Stimulated activated CD4-positive, alpha-beta T cell treated with anti-CD3 and anti-CD28 coated beads, Interleukin-4, amount 100 ng/mL, for 48 hours (primary cell): ENCODE results near the gene BDNF.

Experiments used
- DNase-seq, 2 donors: peaks; one replicate each; pipeline ENCODE4 v3.0.0-alpha.2; 2020; ENCODE audit warnings: low read depth in 2 of 2

Gene BDNF

GRCh38 chr11:27705873-27706820 lies 5.9 kb upstream of the BDNF start:
- no peak for DNase-seq

GRCh38 chr11:27703481-27703880 lies 3.2 kb upstream of the BDNF start:
- no peak for DNase-seq

DNA sequence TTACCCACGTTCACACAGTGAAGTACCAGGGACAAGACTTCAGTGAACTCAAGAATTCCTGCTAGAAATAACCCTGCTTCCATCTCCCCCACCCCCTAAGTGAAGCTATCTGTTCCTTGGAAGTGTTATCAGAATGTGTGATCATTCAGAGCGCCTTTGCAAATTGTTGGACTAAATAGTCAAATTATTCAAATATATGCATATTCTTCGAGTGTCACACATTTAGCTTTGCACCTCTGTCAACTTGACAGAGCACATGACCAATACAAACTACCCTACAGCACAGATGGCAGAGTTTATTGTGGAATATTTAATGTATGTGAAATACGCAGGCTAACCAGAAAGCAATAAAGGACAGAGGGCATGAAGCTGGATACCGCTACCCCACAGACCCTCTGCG lies 2.6 kb upstream of the BDNF start:
- no peak for DNase-seq

DNA sequence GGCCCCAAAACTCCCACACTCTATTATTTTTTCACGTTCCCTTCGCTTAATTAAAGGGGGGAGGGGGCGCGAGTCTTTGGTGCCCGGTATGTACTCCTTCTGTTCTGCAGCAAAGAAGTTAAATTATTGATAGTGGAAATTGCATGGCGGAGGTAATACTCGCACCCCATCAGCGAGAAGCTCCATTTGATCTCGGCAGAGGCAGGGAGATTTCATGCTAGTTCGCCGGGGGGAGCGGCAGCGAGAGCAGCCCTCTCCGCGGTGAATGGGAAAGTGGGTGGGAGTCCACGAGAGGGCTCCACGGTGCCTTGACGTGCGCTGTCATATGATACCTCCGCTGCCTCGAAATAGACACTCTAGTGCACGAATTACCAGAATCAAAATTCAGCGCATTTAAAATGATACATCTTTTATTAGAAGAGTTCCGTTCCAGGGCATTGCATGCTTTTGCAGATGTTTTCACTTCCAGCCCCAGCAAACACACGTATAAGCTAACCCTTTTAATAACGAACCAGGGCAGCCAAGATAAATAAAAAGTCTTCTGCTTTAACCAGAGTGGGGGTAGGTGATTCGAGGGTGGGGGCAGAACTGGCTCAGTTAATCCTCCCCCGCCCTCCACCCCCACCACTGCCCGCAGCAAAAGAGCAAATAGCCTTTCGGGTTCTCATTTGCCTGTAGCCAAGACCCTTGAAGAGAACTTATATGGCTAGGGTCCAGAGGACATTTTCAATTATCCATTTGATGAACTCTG lies 1.3 kb upstream of the BDNF start:
- no peak for DNase-seq

GRCh38 chr11:27699926-27700350 lies 317 bp downstream of the BDNF start:
- DNase-seq, result no peak

DNA sequence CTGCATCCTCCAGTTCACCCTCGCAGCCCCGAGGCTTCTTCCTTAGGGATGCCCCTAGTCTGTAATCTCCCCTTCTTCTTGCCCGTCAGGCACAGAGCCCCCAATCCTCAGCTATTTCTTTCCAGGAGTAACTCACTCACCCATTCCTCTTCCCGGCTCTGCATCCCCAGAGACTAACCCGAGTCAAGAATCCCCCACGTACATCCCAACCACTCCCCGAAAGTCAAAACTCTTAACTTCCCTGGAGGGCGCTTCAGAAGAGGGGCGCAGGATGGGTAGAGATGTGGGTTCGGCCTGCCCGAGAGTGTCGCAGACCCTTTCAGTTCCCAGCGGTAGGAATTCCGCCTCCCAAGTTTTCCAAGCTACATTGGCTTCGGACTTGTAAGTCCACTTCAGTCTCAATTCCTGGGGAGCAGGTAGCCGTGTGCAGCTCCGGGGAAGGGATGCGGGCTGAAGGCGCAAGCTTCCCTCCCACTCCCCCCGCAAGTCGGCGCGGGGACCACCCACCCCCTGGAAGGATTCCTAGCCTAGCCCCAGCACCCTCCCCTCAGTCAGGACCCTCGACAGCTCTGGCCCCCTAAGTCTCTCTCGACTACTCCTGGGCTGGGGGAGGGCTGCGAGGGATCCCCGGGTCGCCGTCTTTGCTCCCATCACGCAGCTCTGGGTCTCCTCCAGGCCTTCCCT lies 871 bp downstream of the BDNF start:
- DNase-seq, result no peak

DNA sequence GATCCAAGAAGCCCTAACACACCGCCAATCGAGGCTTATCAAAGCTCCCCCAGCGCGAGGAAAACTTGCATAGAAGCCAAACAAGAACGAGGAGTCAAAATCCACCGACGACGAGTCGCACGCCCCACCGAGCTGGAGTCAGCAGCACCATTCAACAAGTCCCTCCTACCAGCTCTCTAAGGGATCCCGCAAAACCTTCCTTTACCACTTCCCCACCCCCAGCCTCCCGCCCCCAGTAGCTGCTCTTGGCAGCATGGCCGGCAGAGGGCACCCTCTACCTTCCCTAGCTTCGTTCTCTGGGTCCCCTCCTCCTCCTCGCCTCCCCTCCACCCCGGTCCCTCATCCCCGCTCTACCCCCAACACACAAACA lies 1.4 kb downstream of the BDNF start:
- DNase-seq, result peak; percentile 69 to 71

DNA sequence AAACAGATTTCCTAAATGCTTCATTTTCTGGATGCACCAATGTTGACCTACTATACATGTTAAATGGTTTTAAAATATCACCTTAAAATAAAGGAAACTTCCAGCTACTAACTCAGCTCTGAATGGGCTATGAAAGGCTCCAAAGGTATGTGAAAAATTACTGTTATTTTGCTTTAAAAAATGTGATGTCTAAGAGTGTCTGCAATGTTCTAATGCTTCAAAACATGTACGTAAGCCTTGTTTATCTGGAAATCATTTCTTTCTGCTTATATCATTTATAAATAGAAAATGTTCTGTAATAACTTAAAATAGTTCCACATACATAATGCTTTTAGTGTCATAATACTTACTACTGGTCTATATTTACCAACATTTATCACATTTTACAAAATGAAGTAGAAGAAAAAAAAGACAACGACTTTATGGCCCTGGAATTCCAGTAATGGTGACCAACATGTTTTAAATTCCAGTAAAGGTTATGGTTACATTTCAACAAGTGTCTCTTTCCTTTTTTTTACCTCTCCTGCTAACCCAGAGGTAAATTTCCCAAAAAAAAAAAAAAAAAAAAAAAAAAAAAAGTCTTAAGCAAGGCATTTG lies 2.5 kb downstream of the BDNF start:
- no peak for DNase-seq

DNA sequence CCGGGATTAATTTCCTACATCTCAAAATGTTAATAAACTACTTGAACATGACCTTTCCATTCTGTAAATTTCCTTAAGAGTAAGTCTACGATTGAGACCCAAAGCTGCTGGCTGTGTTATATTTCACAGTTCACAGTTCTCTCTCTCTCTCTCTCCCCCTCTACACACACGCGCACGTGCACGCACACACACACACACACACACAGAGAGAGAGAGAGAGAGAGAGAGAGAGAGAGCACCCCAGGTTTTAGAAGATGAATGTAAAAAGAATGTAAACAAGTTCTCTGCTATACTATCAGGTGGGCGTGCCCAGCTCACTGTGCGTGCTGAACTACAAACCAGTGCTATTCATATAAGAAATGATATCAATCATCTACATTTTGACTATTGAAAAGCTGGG lies 3.3 kb downstream of the BDNF start:
- DNase-seq, result no peak

DNA sequence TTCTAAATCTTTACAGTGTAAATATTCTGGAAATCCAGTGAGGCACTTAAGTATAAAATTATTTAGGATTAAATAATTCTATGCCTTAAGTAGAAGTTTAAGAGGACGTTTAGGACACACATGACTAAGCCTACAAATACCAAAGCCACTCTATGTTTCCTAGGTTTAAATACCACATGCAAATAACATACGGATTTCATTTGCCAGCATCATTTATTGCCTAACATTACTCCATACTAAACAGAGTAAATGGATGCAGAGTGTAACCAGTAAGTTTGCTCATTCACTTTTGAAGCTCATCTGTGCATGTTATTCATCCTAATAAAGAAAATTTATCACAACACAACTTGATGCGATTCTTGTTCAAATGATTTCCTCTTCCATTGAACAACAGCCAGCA lies 4.1 kb downstream of the BDNF start:
- no peak for DNase-seq

GRCh38 chr11:27694992-27695391 lies 5.3 kb downstream of the BDNF start:
- DNase-seq, result no peak

GRCh38 chr11:27693398-27693797 lies 6.9 kb downstream of the BDNF start:
- no peak for DNase-seq

- DNase-seq, result no peak
These were observed 7.5 kb downstream of the BDNF start for GRCh38 chr11:27692781-27693180.

DNA sequence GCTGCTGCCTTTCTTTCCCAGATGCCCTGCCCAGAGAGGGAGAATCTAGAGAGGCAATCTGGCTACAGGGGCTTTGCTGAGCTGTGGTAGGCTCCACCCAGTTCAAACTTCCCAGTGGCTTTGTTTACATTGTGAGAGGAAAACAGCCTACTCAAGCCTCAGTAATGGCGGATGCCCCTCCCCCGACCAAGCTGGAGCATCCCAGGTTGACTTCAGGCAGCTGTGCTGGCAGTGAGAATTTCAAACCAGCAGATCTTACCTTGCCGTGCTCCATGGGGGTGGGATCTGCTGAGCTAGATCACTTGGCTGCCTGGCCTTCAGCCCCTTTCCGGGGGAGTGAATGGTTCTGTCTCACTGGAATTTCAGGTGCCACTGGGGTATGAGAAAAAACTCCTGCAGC lies 12.2 kb downstream of the BDNF start:
- DNase-seq, result no peak

DNA sequence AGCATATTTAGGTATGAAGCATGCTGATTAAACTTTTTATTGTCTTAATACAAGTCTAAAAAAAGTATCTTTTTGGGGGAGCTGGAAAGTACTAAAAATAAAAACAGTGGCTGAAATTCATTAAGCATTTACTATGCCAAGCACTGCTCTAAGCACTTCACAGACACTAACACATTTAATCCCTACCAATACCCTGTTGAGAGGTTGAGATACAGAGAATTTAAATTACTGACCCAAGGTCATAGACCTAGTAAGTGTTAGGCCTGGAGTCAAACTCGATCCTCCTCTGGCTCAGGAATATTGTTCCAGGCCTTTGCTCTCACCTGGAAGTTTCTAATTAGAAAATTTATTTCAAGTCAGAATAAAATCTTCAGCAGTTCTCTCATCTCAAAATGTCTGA lies 18.6 kb downstream of the BDNF start:
- no peak for DNase-seq

- no peak for DNase-seq
These were observed 20.9 kb downstream of the BDNF start for GRCh38 chr11:27679136-27680015.

DNA sequence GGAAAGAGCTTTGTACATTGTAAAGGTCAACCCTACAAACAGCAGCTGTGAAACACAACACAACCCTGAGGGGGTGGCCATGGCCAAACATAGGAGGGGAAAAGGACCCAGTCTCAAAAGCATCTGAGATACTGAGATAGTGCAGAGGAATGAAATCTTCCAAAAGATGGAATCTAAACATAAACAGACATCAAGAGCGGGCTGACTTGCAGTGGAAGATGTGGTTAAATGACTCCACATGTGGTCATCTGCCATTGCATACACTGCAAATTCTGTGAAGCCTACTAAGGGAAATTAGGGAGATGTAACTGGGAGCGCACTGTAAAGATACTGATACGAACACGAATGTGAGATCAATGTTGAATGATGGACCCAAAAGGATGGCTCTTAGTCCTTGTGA lies 22.0 kb downstream of the BDNF start:
- no peak for DNase-seq

DNA sequence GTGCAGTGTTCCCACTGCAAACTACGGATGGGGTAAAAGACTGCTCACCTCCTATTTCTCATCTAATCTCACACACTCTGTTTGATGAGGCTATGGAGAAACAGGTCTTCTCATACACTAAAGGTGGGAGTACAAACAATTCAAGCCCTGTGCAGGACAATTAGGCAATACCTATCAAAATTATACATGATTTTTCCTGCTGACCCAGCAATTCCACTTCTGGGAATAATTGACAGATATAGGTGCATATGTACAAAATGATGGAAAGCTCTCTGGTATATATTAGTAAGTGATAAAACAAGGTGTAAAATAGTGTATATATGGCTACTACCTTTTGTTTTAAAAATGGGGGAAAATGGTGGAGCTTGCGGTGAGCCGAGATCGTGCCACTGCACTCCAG lies 23.1 kb downstream of the BDNF start:
- DNase-seq, result no peak

- no peak for DNase-seq
These were observed 26.1 kb downstream of the BDNF start for GRCh38 chr11:27673979-27674663.

- DNase-seq, result no peak
These were observed 27.3 kb downstream of the BDNF start for GRCh38 chr11:27672836-27673464.
